Measurements from ENCODE around the gene BIRC6. TPM values are rescaled to one million over a fixed set of nuclear protein-coding genes. Genes with fewer than 3 reads are reported as not detected.

The BIRC6 gene
- total and polyA plus RNA-seq, 2 of the 8 experiments (the other 6 are each of a cell fraction or from before 2014, with no cell fraction given) = 32.5 to 69.5 TPM

GRCh38 chr2:32622570-32623310 is 265.9 kb downstream of the BIRC6 start:
- H3K4me1 ChIP-seq (replicated peaks in 1 of 4; ENCODE audit: control insufficient read depth in 3 of 4, insufficient read depth in 4 of 4, low read length in 3 of 4) = no peaks in the 10 kb centered on the region; a peak in 1 of 7 replicates
- no peak overlapping the region for H2BK12ac ChIP-seq (ENCODE audit: low read depth, low read length)
- CTCF ChIA-PET (ENCODE audit: partially characterized antibody) = interaction anchor here (1.1 kb wide), 1 partner anchor 64 kb away, joined by 3 read pairs; no protein-coding TSS in a partner anchor
- no peaks in the 10 kb centered on the region for H3K27me3 ChIP-seq (replicated peaks in 1 of 4; ENCODE audit: control insufficient read depth in 3 of 4, extremely low read depth in 1 of 4, insufficient read depth in 3 of 4, low read length in 3 of 4)
- H3K4me2 ChIP-seq (ENCODE audit: insufficient read depth in 1 of 2, low read depth in 2 of 2, low read length in 2 of 2) = no peak overlapping the region
- H2BK20ac ChIP-seq (ENCODE audit: low read length) = no peak overlapping the region
- no peak overlapping the region for H3K4me3 ChIP-seq (ENCODE audit: extremely low read depth in 1 of 4, insufficient read depth in 2 of 4, low read depth in 3 of 4, low read length in 4 of 4)
- no peak overlapping the region for H3K4ac ChIP-seq (replicated peaks; ENCODE audit: insufficient read length, low read depth, low read length)
- H2BK15ac ChIP-seq (ENCODE audit: low read length) = no peak overlapping the region
- H3K9ac ChIP-seq (replicated peaks in 1 of 4; ENCODE audit: extremely low read depth in 1 of 4, low read depth in 3 of 4, low read length in 3 of 4) = no peak overlapping the region
- peaks cover 4% of the 10 kb centered on the region; the same call in 1 of the 2 replicates for H3K23me2 ChIP-seq (ENCODE audit: low read depth, low read length)
- FAIRE-seq (no peak), DNase-seq (ENCODE audit: low read depth in 1 of 2, low spot score in 2 of 2) (no peak)
- H3K56ac ChIP-seq (replicated peaks; ENCODE audit: insufficient read length, low read depth, low read length) = no peak overlapping the region
- 87% methylated on average over 2 of the region's 2 CpGs; no CpG with 5 or more reads in 1 of the 2 experiments for WGBS, 2 experiments (ENCODE audit: extremely low coverage in 1 of 2, insufficient coverage in 1 of 2, insufficient read length in 1 of 2, insufficient replicate concordance in 2 of 2, low coverage in 1 of 2, low lambda C conversion rate in 2 of 2, missing lambda C conversion rate in 1 of 2)
- H3K14ac ChIP-seq (ENCODE audit: insufficient read length) = no peak overlapping the region
- H4K8ac ChIP-seq (ENCODE audit: extremely low read depth, insufficient read depth, low read length) = no peak overlapping the region
- POLR2A ChIA-PET (ENCODE audit: partially characterized antibody) = interaction anchor here (0.6 kb wide), 2 partner anchors 13 to 23 kb away, joined by 3 to 4 read pairs; no protein-coding TSS in a partner anchor
- H3K27ac ChIP-seq (ENCODE audit: low read depth, low read length) = no peak overlapping the region
- H2BK5ac ChIP-seq (ENCODE audit: low read depth, low read length) = no peak overlapping the region
- H4K5ac ChIP-seq (ENCODE audit: insufficient read length, low read depth, low read length) = no peak overlapping the region
- no peaks in the 10 kb centered on the region for H3K9me3 ChIP-seq (ENCODE audit: insufficient read depth in 2 of 2, low read depth in 1 of 2, low read length in 1 of 2)
- no peak overlapping the region for H2BK120ac ChIP-seq (replicated peaks; ENCODE audit: low read depth, low read length)
- TF ChIP-seq GTF2F1 (IDR thresholded peaks at IDR 0.05; ENCODE audit: borderline replicate concordance, low read depth, low read length) (no peak), CHD2 (IDR thresholded peaks at IDR 0.05; ENCODE audit: low read length) (no peak), HDAC2 (IDR thresholded peaks at IDR 0.05; ENCODE audit: borderline replicate concordance in 1 of 2, low read depth in 2 of 2, low read length in 2 of 2) (no peak), SRF (IDR thresholded peaks at IDR 0.05; ENCODE audit: low read depth, low read length) (no peak), EP300 (IDR thresholded peaks at IDR 0.05; ENCODE audit: borderline replicate concordance in 1 of 2, low read depth in 2 of 2, low read length in 2 of 2) (no peak), BACH1 (IDR thresholded peaks at IDR 0.05; ENCODE audit: low read length) (no peak)
- H3K79me2 ChIP-seq (ENCODE audit: control insufficient read depth in 1 of 2, insufficient read depth in 2 of 2, low read length in 2 of 2) = no peaks in the 10 kb centered on the region
- H2AFZ ChIP-seq (ENCODE audit: low read length) = no peak overlapping the region
- H3K23ac ChIP-seq (ENCODE audit: insufficient read length) = no peak overlapping the region
- no peaks in the 10 kb centered on the region for H3K79me1 ChIP-seq (ENCODE audit: low read depth, low read length)
- peaks cover 0 to 10% (median under 1%) of the 10 kb centered on the region in 4 experiments; a peak in 3 of 8 replicates for H3K36me3 ChIP-seq (ENCODE audit: control insufficient read depth in 2 of 4, insufficient read depth in 4 of 4, low read length in 3 of 4)
- no peak overlapping the region for H2AK5ac ChIP-seq (ENCODE audit: low read depth, low read length)
- H4K91ac ChIP-seq (replicated peaks; ENCODE audit: insufficient read length, low read length) = no peak overlapping the region
- no peak overlapping the region for H3K18ac ChIP-seq (ENCODE audit: extremely low read depth, low read length)
- H4K20me1 ChIP-seq (replicated peaks in 1 of 2; ENCODE audit: control insufficient read depth in 1 of 2, insufficient read depth in 2 of 2, low read length in 2 of 2) = no peaks in the 10 kb centered on the region

Data from H1 (cell line).